ENCODE data around the gene P3H4. TPM values are rescaled to one million over a fixed set of nuclear protein-coding genes. Genes with fewer than 3 reads are reported as not detected.

P3H4 gene
- total RNA-seq, 4 donors from 2014 or later, result 1.8 to 4.0 (median 2.9) TPM

DNA sequence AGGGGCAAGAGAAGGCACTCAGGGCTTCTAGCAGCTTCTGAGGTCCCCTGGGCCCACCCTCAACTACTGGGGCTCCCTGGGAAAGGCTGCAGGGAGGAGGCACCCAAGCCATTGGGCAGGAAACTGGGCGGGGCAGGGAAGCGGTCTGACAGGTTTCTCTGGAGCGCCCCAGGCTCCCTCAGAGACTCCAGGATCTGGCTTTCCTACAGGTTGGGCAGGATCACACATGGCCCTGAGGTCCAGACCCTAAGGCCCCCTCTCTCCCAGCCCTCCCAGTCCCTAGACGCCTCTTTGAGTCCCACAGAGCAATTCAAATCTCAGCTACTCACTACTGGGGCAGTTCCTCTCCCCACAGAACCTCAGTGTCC, 39.5 kb downstream of the P3H4 start:
- no peak for TF ChIP-seq POLR2A (IDR thresholded peaks at IDR 0.05)
- TF ChIP-seq, protein P1, sequence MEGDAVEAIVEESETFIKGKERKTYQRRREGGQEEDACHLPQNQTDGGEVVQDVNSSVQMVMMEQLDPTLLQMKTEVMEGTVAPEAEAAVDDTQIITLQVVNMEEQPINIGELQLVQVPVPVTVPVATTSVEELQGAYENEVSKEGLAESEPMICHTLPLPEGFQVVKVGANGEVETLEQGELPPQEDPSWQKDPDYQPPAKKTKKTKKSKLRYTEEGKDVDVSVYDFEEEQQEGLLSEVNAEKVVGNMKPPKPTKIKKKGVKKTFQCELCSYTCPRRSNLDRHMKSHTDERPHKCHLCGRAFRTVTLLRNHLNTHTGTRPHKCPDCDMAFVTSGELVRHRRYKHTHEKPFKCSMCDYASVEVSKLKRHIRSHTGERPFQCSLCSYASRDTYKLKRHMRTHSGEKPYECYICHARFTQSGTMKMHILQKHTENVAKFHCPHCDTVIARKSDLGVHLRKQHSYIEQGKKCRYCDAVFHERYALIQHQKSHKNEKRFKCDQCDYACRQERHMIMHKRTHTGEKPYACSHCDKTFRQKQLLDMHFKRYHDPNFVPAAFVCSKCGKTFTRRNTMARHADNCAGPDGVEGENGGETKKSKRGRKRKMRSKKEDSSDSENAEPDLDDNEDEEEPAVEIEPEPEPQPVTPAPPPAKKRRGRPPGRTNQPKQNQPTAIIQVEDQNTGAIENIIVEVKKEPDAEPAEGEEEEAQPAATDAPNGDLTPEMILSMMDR (IDR thresholded peaks at IDR 0.05 in 4 of 5, conservative IDR thresholded peaks at IDR 0.05 in 1 of 5), result no peak
- H3K27me3 ChIP-seq, result no peaks in the 10 kb centered on the region
- H3K9me3 ChIP-seq, result no peaks in the 10 kb centered on the region
- no peak overlapping the region for H3K4me3 ChIP-seq
- peaks cover 49 to 52% of the 10 kb centered on the region in 2 donors for H3K4me1 ChIP-seq
- H3K27ac ChIP-seq, result peak overlapping the region in 3 of 4 donors; percentile 36 to 94 (median 49)
- in situ Hi-C loops (cut with MboI; ENCODE audit: low sequenced_read_pairs in 4 of 4), result no loop called here
- intact Hi-C loops (cut with DNase I; ENCODE audit: low total_unique reads), result no loop called here
- DNase-seq (no peak), ATAC-seq (no peak)
- H3K36me3 ChIP-seq, result peaks cover 0 to 44% of the 10 kb centered on the region in 2 donors

DNA sequence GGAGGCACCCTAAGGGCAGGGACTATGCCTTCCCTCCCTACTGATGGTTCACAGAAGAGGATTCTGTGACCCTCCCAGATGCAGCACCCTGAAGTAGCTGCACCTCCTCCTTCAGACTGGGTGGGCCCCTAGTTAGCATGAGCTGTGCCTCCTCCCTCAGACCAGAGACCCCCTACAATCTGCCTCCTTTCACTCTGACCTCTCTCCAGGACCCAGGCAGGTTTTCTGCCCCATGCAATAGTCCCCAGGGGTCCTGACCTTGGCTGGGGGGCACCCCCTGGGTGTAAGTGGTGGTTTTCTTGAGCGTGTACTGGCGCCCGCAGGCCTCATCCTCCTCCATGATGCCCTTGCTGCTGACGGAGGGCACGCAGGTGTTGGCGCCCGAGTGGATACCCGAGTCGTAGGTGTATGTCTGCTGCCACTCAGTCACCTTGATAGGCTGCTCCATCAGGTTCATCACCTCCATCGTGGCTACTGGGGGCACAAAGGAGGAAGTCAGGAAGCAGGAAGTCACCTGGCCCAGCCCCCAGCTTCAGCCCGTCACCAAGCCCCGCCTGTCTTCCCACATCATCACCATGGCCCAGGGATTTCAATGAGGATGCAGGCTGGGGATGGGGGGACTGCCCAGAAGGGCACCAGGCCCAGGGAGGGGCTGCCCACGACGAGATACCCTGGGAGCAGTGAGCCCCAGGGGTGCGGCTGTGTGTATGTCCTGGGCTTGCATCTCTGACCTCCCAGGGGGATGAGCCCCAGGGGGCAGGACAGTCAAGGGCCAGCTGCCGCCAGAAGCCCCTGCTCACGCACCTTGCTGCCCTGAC, 40.2 kb downstream of the P3H4 start:
- no peaks in the 10 kb centered on the region for H3K9me3 ChIP-seq
- in situ Hi-C loops (cut with MboI; ENCODE audit: low sequenced_read_pairs in 4 of 4), result no loop called here
- H3K27ac ChIP-seq, result peak overlapping the region in 1 of 4 donors; percentile 94
- H3K4me3 ChIP-seq, result no peak overlapping the region
- intact Hi-C loops (cut with DNase I; ENCODE audit: low total_unique reads), result no loop called here
- peaks cover 0 to 51% of the 10 kb centered on the region in 2 donors for H3K36me3 ChIP-seq
- peaks cover 43 to 46% of the 10 kb centered on the region in 2 donors for H3K4me1 ChIP-seq
- no peak for DNase-seq
- no peak for ATAC-seq
- TF ChIP-seq, protein P1 (IDR thresholded peaks at IDR 0.05 in 4 of 5, conservative IDR thresholded peaks at IDR 0.05 in 1 of 5), result no peak
- no peak for TF ChIP-seq POLR2A (IDR thresholded peaks at IDR 0.05)
- H3K27me3 ChIP-seq, result no peaks in the 10 kb centered on the region

DNA sequence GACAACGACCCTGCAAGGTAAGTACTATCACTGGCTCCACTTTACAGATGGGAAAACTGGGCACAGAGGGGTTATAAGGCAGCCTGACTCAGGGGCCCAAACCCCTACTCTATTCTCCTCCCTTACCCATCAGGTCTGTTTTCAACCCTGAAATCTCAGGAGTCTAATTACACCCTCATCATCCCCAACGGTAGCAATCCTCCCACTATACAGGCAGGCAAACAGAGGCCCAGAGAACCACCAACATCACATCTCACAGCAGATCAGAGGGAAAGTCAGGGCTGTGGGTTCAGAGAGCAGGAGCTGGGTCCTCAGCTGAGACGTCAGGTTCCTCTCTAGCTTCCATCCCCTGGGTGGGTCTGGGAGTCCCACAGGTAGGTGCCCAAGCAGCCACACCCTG, 41.8 kb downstream of the P3H4 start:
- peaks cover 0 to 67% of the 10 kb centered on the region in 2 donors for H3K36me3 ChIP-seq
- no peaks in the 10 kb centered on the region for H3K9me3 ChIP-seq
- intact Hi-C loops (cut with DNase I; ENCODE audit: low total_unique reads) (no loop called here), in situ Hi-C loops (cut with MboI; ENCODE audit: low sequenced_read_pairs in 4 of 4) (no loop called here)
- ATAC-seq (no peak), DNase-seq (no peak)
- no peak overlapping the region for H3K4me3 ChIP-seq
- TF ChIP-seq, protein P1 (IDR thresholded peaks at IDR 0.05 in 4 of 5, conservative IDR thresholded peaks at IDR 0.05 in 1 of 5), result no peak
- no peak overlapping the region for H3K27ac ChIP-seq
- no peaks in the 10 kb centered on the region for H3K27me3 ChIP-seq
- H3K4me1 ChIP-seq, result peaks cover 27 to 29% of the 10 kb centered on the region in 2 donors

DNA sequence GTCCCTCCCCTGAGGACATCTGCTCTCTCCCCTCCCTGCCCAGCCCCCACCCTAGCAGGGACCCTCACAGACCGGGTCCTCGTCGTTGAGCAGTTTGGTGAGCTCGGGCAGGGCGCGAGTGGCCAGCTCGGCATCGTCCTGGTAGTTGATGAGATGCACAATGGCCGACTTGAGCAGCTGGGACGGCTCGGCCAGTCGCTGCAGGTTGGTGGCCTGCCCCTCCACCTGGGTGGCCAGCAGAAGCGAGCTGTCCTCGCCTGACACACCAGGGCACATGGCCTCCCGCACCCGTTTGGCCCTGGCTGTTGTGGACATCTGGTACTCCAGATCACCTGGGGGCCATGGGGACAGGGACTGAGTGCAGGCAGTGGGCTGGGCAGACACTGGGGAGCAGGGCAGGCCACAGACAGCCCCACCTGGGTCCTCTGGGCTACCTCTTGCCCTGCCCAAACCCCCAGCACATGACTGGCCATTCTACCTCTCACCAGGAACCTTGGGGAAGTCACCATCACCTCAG, 42.3 kb downstream of the P3H4 start:
- intact Hi-C loops (cut with DNase I; ENCODE audit: low total_unique reads) (no loop called here), in situ Hi-C loops (cut with MboI; ENCODE audit: low sequenced_read_pairs in 4 of 4) (no loop called here)
- Histone ChIP-seq H3K36me3 (peaks cover 0 to 72% of the 10 kb centered on the region in 2 donors), H3K4me1 (peaks cover 21 to 24% of the 10 kb centered on the region in 2 donors), H3K27ac (no peak overlapping the region), H3K9me3 (no peaks in the 10 kb centered on the region), H3K27me3 (no peaks in the 10 kb centered on the region), H3K4me3 (no peak overlapping the region)
- TF ChIP-seq, protein P1 (IDR thresholded peaks at IDR 0.05 in 4 of 5, conservative IDR thresholded peaks at IDR 0.05 in 1 of 5), result no peak
- TF ChIP-seq POLR2A (IDR thresholded peaks at IDR 0.05), result no peak
- no peak for DNase-seq
- ATAC-seq, result no peak
